Measurements from ENCODE around the gene PSME2. TPM values are rescaled to one million over a fixed set of nuclear protein-coding genes. Genes with fewer than 3 reads are reported as not detected.

PSME2 gene
- total and polyA plus RNA-seq, 9 of the 15 experiments (the other 6 are each of a cell fraction or from before 2014, with no cell fraction given) = 111 to 579 (median 159) TPM

- no peak for TF ChIP-seq HOXB6 (CRISPR knock-in tag; IDR thresholded peaks at IDR 0.05; ENCODE audit: borderline replicate concordance)
- TF ChIP-seq ZNF511 (CRISPR knock-in tag; IDR thresholded peaks at IDR 0.05) = peak; percentile 57; the same call in 1 of the 2 replicates
- TF ChIP-seq MED1 (CRISPR knock-in tag; IDR thresholded peaks at IDR 0.05; ENCODE audit: borderline replicate concordance) = no peak
- TF ChIP-seq ELK3 (CRISPR knock-in tag; IDR thresholded peaks at IDR 0.05) = no peak
- TF ChIP-seq ZNF79 (CRISPR knock-in tag; IDR thresholded peaks at IDR 0.05; ENCODE audit: low read depth) = no peak
- TF ChIP-seq BDP1 (IDR thresholded peaks at IDR 0.05; ENCODE audit: insufficient read depth, insufficient read length) = no peak
- peak; percentile 16; the same call in 1 of the 2 replicates for TF ChIP-seq HMBOX1 (IDR thresholded peaks at IDR 0.05)
- no peak for TF ChIP-seq MLX (CRISPR knock-in tag; conservative IDR thresholded peaks at IDR 0.05)
- no peak for TF ChIP-seq SIX5 (IDR thresholded peaks at IDR 0.05; ENCODE audit: borderline replicate concordance in 1 of 2, insufficient read depth in 1 of 2, low read depth in 1 of 2, low read length in 2 of 2)
- TF ChIP-seq NR3C1 (CRISPR knock-in tag; IDR thresholded peaks at IDR 0.05) = no peak
- TF ChIP-seq SMARCA5 (IDR thresholded peaks at IDR 0.05) = no peak
- no peak for TF ChIP-seq ZNF311 (CRISPR knock-in tag; IDR thresholded peaks at IDR 0.05)
- TF ChIP-seq CTCF (IDR thresholded peaks at IDR 0.05 in 2 of 3, conservative IDR thresholded peaks at IDR 0.05 in 1 of 3; ENCODE audit: insufficient read depth in 2 of 3, low read depth in 1 of 3, low read length in 3 of 3) = 0 out of 6 replicates have a peak, but pooled peaks of 1 of the 3 experiments have one; percentile 14
- TF ChIP-seq MCM3 (IDR thresholded peaks at IDR 0.05) = no peak
- no peak for TF ChIP-seq PRMT5 (CRISPR knock-in tag; IDR thresholded peaks at IDR 0.05)
- peak; percentile 91 for TF ChIP-seq POLR2G (IDR thresholded peaks at IDR 0.05; ENCODE audit: low read depth, low read length)
- 0 out of 2 replicates have a peak, but pooled peaks have one; percentile 1 for TF ChIP-seq JUND (IDR thresholded peaks at IDR 0.05; ENCODE audit: borderline replicate concordance, low read depth, low read length)
- TF ChIP-seq JUND (tag; IDR thresholded peaks at IDR 0.05; ENCODE audit: borderline replicate concordance, low read depth, low read length) = no peak
- no peak for TF ChIP-seq ZNF384 (IDR thresholded peaks at IDR 0.05; ENCODE audit: low read depth, low read length)
- TF ChIP-seq CEBPG (CRISPR knock-in tag; IDR thresholded peaks at IDR 0.05) = peak; percentile 79
- TF ChIP-seq CEBPG (tag; conservative IDR thresholded peaks at IDR 0.05 in 1 of 2, IDR thresholded peaks at IDR 0.05 in 1 of 2) = peak; percentile 62 to 63; a peak in 2 of 4 replicates
- TF ChIP-seq ERF (CRISPR knock-in tag; IDR thresholded peaks at IDR 0.05) = no peak
- no peak for TF ChIP-seq ZNF175 (CRISPR knock-in tag; IDR thresholded peaks at IDR 0.05; ENCODE audit: low read depth)
- TF ChIP-seq ZNF232 (CRISPR knock-in tag; IDR thresholded peaks at IDR 0.05) = 0 out of 2 replicates have a peak, but pooled peaks have one; percentile 43
Measured at GRCh38 chr14:24113801-24114531, 32.4 kb downstream of the PSME2 start (continued).

Measured in K562 (cell line).